CD4-positive, alpha-beta T cell treated with Interleukin-6 at 100 ng/mL for 8 hours (primary cell): ENCODE measurements around the gene KRTAP5-7.
"Not testable (repeated sequence)": the region's sequence is repeated elsewhere in the genome, so short reads cannot be mapped to it uniquely, and the experiment has no call there.

Experiments used
- DNase-seq: peaks from one replicate; pipeline ENCODE4 v3.0.0-alpha.2; 2020; ENCODE audit warnings: mixed read lengths, low spot score

Gene KRTAP5-7

DNA sequence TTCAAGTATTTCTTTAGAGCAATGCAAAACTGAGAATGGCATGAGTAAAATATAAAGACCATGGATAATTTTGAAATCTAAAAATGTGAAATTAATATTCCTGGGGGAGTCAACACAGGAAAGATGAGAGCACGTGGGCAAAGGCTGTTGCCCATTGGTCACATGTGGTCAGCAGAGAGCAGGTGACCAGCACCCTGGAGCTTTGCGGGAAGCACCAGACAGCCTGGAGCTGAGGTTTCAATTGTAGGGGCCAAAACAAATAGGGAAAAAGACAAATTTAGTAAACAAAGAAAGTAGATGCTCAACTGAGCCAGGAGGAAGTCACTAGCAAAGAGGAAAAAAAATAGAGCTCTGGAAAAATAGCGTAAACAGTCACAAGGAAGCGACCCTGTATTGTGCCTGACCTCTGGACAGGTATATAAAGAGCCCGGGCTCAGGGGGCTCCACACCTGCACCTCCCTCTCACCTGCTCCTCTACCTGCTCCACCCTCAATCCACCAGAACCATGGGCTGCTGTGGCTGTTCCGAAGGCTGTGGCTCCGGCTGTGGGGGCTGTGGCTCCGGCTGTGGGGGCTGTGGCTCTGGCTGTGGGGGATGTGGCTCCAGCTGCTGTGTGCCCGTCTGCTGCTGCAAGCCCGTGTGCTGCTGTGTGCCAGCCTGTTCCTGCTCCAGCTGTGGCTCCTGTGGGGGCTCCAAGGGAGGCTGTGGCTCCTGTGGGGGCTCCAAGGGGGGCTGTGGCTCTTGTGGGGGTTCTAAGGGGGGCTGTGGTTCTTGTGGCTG, at the start of gene KRTAP5-7:
Gene KRTAP5-7, plus strand, starts transcription at position 472 of the 780 bp plus-strand sequence. Its CDS starts 34 bp downstream, at position 506.
- DNase-seq: not testable (repeated sequence)

DNA sequence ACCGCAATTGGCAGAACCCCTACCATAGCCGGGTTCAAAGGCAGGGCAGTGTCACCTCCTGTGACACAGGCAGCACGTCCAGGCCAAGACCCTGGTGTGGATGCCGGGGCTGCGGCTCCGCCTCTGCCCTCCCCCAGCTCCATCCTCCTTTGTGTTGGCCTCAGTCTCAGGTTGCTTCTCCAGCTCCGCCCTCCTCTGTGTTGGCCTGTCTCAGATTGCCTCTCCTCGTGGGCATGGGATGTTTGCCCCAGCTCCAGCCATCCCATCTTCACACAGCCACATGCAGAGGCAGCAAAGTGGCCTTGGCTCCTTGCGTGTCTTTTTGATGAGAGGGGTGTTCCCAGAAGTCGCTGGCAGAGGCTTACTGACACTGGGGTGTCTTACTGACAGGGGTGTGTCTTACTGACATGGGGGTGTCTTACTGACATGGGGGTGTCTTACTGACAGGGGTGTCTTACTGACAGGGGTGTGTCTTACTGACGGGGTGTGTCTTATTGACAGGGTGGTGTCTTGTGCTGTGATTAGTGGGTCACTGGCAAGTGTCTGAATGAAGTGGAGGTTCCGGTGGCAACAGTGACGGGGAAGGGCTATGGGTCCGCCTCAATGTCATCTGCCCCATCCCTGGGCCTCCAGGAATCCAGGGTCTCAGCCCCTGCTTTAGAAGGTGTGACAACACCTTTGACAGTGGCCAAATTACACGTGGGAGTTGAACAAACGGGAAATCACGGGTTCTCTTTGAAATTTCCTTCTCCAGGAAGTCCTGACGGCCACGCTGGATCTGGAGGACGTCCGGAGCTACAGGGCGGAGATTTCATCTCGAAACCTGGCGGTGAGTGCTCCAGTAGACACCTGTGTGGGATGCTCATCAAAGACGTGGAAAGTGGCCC, 49.2 kb upstream of the KRTAP5-7 start:
- DNase-seq: no peak

DNA sequence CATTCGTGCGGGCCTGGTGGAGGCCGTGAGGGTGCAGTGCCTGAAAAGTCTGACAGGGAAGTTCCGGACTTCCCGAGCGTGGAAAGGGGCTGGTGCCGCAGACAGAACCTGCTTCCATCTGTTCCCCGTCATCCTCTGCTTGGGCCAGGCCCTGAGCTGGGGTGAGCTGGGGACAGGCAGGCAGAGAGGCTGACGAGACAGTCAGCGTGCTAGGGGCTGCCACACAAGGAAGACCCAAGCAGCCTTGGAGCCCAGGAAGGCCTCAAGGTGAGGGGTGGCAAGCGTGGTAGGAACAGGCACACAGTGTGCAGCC, 48.6 kb upstream of the KRTAP5-7 start:
- DNase-seq: no peak

DNA sequence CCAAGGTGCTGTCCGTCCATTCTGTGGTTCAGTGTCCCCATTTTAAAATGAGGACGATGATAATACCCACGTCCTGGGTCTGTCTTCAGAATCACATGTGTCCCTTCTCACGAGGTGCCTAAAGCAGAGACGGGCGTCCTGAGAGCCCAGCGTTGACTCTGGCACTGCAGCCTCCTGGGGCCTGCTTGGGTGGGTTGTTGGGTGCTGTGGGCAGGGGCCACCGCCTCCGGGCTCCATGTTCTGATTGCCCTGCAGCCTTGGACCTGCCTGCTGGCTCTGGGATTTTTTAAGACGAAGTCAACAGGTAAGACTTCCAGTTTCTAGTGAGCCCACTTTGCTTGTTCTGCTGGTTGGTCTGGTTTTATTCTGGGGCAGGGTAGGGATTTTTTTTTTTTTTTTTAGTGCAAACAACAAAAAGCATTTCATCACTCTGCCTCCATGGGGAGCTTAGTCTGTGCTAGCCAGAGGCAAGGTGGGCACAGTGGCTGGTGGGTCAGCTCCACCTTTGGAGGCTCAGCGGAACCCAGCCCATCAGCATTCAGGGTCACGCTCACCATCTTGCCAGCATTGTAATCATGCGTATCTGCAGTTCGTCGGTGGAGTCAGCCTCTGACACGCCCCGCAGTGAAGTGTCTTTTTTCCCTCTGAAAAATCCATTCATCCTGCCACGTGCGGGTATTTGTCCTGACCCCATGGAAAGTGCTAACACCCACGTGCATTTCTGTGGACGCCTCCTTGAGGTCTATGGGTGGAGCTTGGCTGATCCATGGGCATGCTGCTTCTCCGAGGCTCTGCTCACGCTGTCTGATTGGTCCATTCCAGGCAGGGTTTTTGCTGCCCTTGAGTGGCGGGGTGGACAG, 45.7 kb upstream of the KRTAP5-7 start:
- DNase-seq: no peak

GRCh38 chr11:71482216-71482615, 44.9 kb upstream of the KRTAP5-7 start:
- no peak for DNase-seq

- no peak for DNase-seq
Measured at GRCh38 chr11:71482746-71483364, 44.2 kb upstream of the KRTAP5-7 start.

DNA sequence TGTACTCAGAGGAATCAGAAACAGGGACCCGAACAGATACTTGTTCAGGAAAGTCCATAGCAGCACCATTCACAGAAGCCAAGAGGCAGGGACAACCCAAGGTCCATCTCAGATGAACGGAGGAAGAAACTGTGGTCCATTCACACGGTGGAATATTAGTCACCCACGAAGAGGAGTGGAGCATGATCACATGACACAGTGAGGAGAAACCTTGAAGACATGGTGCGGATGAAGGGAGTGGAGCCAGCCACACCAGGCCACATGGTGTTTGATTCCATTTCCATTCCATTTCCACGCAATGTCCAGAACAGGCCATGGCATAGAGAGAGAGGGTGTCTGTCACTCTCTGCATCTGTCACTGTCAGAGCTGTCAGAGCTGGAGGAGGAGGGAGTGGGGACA, 43.4 kb upstream of the KRTAP5-7 start:
- DNase-seq: no peak

- DNase-seq: no peak
Measured at GRCh38 chr11:71484248-71485062, 42.6 kb upstream of the KRTAP5-7 start.

- DNase-seq: no peak
Measured at GRCh38 chr11:71485063-71485399, 42.0 kb upstream of the KRTAP5-7 start.

DNA sequence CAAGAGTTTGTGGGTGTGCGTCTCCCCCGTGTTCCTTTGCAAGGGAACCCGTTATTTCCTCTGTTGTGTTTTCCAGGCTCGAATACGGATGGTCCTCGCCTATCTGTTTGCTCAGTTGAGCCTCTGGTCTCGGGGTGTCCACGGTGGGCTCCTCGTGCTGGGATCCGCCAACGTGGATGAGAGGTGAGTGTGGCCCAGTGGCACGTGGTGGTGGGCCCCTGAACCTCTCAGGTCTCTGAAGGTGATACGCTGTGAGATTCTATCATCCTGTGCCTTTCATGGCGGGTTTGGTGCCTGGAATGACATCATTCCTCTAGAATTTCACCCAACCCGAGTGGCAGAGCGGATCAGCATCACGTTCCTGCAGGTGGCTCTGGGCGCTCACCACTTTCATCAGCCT, 41.6 kb upstream of the KRTAP5-7 start:
- no peak for DNase-seq

DNA sequence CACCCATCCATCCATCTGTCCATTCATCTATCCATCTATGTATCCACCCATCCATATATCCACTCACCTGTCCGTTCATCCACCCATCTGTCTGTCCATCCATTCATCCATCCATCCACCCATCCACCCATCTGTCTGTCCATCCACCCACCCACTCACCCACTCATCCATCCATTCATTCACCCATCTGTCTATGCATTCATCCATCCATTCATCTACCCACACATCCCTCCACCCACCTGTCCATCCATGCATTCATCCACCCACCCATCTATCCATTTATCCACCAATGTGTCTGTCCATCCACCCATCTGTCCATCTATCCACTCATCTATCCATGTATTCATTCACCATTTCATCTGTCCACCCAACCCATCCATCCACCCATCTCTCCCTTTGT, 40.7 kb upstream of the KRTAP5-7 start:
- DNase-seq: no peak

DNA sequence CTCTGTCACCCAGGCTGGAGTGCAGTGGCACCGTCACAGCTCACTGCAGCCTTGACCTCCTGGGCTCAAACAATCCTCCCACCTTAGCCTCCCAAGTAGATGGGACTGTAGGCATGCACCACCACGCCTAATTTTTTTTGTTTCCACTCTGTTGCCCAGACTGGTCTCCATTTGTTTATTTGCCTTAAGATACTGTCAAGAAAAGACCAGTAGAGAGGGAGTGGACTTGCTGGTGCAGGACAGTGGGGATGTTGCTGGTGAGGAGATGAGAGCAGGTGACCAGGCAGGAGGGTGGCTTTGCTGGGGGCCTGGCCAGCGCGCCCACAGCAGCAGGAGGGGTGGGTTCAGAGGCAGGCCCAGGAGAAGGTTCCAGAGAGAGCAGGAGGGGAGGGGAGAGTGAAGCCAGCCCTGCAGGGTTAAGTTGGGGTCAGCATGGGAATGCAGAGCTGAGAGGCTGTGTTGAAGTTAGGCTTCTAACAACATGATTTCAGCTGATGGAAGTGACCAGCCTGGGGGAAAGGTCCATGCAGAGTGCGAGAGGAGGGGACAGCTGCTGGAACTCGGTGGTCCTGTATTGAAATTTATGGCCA, 38.3 kb upstream of the KRTAP5-7 start:
- DNase-seq: no peak

GRCh38 chr11:71489311-71490043, 37.6 kb upstream of the KRTAP5-7 start:
- DNase-seq: no peak

- DNase-seq: no peak
Measured at GRCh38 chr11:71490044-71490730, 36.9 kb upstream of the KRTAP5-7 start.

GRCh38 chr11:71490731-71491390, 36.2 kb upstream of the KRTAP5-7 start:
- no peak for DNase-seq

- DNase-seq: no peak
Measured at GRCh38 chr11:71491531-71491930, 35.5 kb upstream of the KRTAP5-7 start.

- no peak for DNase-seq
Measured at GRCh38 chr11:71491940-71492339, 35.1 kb upstream of the KRTAP5-7 start.

GRCh38 chr11:71495286-71496230, 31.5 kb upstream of the KRTAP5-7 start:
- no peak for DNase-seq
